IPS-18c (cell line): Measurements from ENCODE around the gene RAB40B.
"Not testable (repeated sequence)": the region's sequence is repeated elsewhere in the genome, so short reads cannot be mapped to it uniquely, and the experiment has no call there.

Experiments
- H3K4me3 ChIP-seq: 2 replicates; pipeline ENCODE4 v1.7.0; 2013; ENCODE audit warnings: low read depth, mild to moderate bottlenecking, low read length, moderate library complexity; ENCODE audit not compliant: insufficient read depth
- H3K9me3 ChIP-seq: one replicate; pipeline ENCODE4 v1.6.1; 2013; ENCODE audit warnings: mild to moderate bottlenecking, low read length, moderate library complexity; ENCODE audit not compliant: control insufficient read depth, insufficient read depth

The RAB40B gene, protein sequence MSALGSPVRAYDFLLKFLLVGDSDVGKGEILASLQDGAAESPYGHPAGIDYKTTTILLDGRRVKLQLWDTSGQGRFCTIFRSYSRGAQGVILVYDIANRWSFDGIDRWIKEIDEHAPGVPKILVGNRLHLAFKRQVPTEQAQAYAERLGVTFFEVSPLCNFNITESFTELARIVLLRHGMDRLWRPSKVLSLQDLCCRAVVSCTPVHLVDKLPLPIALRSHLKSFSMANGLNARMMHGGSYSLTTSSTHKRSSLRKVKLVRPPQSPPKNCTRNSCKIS

DNA sequence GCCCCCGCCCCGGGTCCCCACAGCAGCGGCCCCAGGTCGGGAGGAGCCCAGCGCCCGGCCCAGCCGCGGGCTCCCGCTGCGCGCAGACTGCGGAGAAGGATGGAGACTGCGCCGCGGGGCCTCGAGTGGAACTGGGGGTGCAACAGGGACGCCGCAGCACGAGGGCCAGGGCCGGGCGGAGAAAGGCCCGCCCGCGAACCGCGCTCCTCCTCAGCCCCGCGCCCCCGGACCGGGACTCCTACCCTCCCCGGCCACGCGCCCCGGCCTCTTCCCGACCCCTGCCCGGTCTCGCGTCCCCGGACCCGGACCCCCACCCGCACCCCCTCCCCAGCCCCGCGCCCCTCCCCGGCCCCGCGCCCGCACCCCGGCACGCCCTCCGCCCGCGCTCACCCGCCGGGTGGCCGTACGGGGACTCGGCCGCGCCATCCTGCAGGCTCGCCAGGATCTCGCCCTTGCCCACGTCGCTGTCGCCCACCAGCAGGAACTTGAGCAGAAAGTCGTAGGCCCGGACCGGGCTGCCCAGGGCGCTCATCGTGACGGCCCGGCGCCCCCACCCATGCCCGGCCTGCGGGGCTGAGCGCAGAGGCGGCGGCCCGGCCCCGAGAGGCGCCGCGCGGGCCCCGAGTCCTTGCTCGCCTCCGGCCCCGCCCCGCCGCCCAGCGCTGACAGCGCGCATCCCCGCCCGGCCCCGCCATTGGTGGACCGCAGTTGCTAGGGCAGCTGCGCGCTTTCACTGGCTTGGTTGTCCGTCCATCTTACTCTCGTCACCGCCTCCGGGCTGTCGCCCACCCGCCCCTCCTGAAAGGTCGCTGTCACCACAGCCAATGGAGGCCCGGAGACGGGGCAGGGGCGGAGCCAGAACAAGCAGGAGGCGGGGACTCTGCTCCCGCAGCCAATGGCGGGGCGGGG, at the start of gene RAB40B:
TSS of gene RAB40B (minus strand) at position 634 of the 909 bp plus-strand sequence. CDS start at position 532, 102 bp downstream.
- no peaks in the 10 kb centered on the region for H3K9me3 ChIP-seq
- H3K4me3 ChIP-seq, result peak within 1 kb of the TSS; percentile 63

DNA sequence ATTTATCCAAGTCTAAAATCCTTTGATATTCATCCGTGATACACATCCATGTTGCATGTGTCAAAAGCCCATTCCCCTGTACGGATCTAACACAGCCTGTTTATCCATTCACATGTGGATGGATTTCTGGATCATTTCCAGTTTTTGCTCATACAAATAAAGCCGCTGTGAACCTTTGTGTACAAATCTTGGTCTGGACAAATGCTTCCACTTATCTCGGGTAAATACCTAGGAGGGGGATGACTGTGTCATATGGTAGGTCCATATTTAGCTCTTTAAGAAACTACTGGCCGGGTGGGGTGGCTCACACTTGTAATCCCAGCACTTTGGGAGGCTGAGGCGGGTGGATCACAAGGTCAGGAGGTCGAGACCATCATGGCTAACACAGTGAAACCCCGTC, 47.0 kb upstream of the RAB40B start:
- no peak overlapping the region for H3K4me3 ChIP-seq
- H3K9me3 ChIP-seq, result peaks cover 11% of the 10 kb centered on the region

DNA sequence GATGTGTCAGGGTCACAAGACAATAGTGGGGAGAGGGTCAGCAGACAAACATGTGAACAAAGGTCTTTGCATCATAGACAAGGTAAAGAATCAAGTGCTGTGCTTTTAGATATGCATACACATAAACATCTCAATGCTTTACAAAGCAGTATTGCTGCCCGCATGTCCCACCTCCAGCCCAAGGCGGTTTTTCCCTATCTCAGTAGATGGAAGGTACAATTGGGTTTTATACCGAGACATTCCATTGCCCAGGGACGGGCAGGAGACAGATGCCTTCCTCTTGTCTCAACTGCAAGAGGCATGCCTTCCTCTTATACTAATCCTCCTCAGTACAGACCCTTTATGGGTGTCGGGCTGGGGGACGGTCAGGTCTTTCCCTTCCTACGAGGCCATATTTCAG, 46.2 kb upstream of the RAB40B start:
- H3K4me3 ChIP-seq, result not testable (repeated sequence)
- peaks cover 11% of the 10 kb centered on the region for H3K9me3 ChIP-seq

DNA sequence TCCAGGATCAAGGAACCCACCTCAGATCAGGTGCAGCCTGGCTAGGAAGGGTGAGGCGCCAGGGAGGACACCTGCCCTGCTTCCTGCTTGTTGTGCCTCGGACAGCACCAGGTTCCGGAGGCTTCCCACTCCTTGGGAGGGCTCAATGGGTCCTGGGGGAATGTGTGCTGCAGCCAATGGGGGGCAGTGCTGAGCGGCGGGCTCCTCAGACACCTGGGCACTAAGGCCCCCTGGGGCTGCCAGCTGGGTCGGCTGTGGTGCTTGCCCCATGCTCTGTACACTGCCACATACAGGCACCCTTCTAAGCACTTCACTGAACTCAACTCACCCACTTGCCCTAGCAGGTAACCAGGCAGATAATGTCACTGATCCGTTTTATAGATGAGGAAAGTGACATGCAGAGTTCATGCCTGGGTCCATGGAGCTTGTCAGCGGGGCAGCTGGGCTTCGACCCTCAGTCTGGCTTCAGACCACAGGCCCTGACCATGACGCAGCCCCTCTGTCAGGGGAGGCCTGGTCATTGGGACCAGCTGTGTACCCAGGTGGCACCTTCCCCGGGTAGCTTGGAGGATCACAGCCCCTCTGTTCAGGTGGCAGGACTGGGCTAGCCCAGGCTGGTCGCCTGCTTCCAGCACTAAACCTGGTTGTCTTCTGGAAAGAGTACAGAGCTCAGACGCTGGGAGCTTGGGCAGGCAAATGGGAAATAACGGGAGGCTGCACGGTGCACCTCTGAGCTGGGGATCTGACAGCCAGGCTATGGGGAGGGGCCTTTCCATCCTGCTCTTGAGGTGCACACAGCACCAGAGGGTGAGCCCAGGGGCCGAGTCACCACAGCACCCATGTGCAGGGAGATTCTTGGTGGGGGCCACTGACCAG, 45.1 kb upstream of the RAB40B start:
- Histone ChIP-seq H3K9me3 (peaks cover 11% of the 10 kb centered on the region), H3K4me3 (no peak overlapping the region)

DNA sequence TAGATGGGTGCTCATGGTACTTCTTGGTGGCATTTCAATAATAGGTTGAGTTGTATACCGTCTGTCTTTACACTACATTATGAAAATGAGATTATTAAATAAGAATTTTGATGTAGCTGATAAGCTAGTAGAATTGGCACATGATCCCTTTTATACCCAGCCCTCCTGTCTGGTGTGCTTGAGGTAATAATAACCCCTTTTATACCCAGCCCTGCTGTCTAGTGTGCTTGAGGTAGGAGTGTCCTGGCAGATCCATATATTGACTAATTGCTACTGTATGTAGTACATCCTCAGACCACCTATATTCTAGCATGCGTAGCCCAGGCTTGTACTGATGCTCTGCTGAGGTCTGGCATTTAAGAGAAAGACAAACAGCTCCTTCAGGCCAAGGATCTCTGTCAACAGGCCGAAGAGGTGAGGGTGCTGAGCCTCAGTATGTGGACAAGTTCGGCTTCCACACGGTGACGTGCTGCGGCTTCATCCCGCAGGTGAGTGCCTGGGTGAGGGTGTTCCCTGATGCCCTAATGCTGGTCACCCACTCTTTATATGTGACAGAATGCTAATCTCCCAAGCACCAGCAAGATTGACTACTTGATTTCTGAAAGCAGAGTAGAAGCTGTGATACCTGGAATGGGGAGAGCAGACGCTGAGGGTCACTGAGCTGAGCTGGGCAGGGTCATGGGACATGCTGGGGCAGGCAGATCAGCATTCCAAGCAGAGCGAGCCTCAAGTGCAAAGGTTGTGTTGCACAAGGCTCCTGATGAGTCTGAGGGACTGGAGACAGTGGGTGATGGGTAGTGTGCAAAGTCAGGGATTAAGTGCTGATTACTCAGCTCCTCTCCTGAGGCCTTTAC, 42.6 kb upstream of the RAB40B start:
- H3K4me3 ChIP-seq, result no peak overlapping the region
- peaks cover 5% of the 10 kb centered on the region for H3K9me3 ChIP-seq

DNA sequence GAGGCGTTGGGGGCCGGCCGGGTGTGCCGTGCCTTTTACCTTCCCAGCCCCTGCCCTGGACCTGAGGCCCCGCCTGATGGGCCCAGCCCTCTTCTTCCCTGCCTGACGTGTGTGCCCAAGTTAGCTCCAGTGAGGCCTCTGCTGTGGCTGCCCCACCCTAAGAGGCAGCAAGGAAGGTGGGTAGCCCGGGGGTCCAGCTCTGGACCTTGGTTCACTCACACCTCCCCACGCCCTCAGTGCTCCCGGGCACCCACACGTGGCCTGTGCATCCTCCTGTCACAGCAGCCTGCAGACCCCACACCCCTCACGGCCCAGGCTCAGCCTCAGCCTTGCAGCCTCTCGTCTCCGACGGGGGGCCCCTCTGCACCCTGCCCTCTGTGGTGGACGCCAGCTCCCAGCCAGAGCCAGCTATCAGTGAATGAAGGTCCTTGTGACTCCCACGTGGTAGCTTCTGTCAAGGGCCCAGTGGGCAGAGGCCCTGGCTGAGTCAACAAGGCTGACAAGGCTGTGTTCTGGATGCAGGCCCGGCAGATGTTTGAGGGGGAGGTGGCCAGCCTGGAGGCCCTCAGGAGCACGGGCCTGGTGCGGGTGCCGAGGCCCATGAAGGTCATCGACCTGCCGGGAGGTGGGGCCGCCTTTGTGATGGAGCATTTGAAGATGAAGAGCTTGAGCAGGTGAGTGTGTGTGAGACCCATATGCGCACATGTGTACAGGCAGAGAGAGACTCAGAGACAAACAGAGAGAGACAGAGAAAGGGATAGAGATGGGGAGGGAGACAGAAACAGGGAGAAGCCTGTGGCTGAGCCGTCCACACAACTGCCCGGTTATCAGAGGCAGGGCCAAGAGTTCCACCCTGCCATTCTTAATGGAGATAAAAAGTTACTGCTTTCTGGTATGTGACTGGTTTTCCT, 39.7 kb upstream of the RAB40B start:
- peaks cover 5% of the 10 kb centered on the region for H3K9me3 ChIP-seq
- H3K4me3 ChIP-seq, result no peak overlapping the region

DNA sequence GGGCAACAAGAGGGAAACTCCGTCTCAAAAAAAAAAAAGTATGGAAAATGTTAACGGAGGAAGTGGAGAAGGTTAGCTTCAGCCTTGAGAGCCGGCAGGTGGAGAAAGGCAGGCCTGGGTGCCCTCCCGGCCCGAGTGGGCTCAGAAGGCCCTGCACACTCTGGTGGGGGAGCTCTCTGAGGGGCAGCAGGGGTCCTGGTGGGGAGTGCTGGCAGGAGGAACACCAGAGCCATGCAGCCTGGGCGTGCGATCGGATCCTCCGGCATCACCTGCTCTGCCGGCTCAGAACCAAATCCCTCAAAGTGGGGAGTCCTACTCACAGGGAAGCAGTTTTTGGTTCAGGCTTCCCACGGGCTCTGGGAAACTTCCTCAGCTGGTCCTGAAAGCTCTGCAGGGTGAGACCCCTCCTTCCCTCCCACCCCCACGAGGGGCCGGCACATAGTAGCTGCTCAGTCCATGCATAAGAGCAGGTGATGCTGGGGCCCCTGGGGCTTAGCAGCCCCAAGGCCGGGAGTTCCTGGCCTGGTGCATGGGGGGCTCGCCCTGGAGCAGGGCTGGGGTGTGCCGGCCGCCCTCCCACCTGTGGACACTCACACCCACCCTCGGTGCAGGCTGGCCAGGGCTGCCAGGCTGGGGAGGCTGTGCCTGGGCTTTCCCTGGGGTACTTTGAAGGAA, 38.1 kb upstream of the RAB40B start:
- peak overlapping the region; percentile 24; the same call in 1 of the 2 replicates for H3K4me3 ChIP-seq
- peaks cover 5% of the 10 kb centered on the region for H3K9me3 ChIP-seq

DNA sequence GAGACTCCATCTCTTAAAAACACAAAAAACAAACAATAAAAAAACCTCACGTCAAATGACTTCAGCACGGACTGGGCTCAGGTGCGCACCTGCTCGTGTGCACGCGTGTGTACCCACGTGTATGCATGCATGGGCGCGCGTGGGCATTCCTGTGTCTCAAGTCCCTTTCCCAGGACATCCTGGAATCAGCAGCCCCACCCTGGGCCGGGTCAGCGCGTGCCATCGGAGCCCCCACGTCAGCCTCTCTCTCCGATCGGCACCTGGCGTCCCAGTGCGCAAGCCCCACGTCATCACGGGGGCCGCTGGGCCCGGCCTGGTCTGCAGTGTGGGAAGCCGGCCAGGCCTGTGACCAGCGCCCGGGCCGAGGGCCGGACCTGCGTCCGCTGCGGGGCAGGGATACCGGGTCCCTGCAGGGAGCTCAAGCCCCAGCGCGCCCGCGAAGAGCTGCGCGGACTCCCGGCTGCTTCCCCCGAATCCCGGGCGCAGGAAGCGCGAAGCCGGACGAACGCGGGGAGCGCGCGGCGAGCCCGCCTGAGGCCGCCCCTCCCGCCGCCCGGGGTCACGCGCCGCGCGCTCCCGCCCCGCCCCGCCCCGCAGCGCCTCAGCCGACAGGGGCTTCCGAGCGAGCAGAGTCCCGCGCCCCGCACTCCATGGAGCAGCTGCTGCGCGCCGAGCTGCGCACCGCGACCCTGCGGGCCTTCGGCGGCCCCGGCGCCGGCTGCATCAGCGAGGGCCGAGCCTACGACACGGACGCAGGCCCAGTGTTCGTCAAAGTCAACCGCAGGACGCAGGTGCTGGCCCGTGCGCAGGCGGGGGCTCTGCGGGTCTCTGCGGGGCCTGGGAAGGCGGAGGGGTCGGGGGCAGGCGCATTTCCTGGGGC, 36.7 kb upstream of the RAB40B start, which contains the start of gene FN3K:
TSS of gene FN3K (plus strand) at position 629 of the 880 bp plus-strand sequence. CDS start at position 651, 22 bp downstream.
- peak within 1 kb of the TSS; percentile 67 for H3K4me3 ChIP-seq
- no peaks in the 10 kb centered on the region for H3K9me3 ChIP-seq

DNA sequence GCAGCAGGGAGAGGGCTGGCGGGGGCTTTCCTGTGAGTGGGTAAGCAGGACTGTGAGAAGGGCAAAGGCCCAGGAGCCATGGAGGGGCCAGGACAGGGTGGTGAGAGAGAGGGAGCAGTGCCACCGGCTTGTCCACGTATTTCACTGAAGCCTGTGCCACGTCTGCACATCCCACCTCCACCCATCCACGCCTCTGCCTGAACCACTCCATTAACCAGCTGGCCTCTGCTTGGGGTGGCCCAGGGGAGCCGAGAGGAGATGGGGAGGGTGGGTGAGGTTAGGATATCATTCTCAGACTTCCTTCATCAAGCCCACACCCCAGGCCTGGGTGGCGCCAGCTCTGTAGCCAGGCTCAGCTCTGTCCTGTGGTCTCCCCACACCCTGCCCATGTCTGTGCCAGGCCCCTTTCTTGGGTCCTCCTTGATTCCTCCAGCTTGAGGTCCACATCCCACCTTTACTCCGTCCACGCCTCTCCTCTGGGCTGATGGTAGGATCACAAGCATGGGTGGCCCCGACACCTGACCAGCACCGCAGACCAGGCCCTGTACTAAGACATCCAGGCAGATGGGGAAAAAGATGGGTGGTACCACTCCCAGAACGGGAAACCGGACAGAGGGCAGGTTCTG, 33.7 kb upstream of the RAB40B start:
- Histone ChIP-seq H3K4me3 (no peak overlapping the region), H3K9me3 (peaks cover 2% of the 10 kb centered on the region)

DNA sequence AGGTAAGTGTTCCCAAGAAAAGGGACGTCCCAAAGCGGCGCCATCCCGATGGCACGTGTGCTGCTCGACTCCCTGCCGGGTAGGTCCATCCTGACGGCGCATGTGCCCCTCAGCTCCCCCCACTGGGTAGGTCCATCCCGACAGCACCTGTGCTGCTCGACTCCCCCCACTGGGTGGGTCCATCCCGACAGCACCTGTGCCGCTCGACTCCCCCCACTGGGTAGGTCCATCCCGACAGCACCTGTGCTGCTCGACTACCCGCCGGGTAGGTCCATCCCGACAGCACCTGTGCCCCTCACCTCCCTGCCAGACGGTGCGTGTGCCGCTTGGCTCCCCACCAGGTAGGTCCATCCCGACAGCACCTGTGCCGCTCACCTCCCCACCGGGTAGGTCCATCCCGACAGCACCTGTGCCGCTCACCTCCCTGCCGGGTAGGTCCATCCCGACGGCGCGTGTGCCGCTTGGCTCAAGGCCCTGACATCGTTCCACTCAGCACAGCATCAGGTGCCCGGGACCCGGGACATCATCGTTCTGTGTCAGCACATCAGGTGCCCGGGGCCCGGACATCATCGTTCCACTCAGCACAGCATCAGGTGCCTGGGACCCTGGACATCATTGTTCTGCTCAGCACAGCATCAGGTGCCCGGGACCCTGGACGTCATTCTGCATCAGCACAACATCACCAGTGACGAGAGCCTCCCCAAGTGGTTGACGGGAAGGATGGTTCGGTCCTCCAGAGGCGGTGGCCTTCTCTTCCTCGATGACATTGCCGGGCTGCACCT, 31.2 kb upstream of the RAB40B start:
- Histone ChIP-seq H3K9me3 (peaks cover 2% of the 10 kb centered on the region), H3K4me3 (no peak overlapping the region)

DNA sequence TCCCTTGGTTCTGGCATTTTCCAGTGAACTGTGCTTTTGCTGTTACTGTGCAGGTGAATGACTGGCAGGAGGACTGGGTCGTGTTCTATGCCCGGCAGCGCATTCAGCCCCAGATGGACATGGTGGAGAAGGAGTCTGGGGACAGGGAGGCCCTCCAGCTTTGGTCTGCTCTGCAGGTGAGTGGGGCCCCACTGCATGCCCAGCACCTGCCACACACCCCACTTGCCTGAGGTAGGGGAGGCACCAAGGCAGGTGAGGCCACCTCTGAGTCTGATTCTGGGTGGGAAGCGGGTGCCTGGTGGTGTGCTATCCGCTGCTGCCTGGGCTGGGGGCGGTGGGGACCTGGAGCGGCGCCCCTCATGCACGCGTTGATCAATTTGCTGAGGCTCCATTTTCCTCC, 27.9 kb upstream of the RAB40B start:
- H3K4me3 ChIP-seq, result no peak overlapping the region
- peaks cover 2% of the 10 kb centered on the region for H3K9me3 ChIP-seq

DNA sequence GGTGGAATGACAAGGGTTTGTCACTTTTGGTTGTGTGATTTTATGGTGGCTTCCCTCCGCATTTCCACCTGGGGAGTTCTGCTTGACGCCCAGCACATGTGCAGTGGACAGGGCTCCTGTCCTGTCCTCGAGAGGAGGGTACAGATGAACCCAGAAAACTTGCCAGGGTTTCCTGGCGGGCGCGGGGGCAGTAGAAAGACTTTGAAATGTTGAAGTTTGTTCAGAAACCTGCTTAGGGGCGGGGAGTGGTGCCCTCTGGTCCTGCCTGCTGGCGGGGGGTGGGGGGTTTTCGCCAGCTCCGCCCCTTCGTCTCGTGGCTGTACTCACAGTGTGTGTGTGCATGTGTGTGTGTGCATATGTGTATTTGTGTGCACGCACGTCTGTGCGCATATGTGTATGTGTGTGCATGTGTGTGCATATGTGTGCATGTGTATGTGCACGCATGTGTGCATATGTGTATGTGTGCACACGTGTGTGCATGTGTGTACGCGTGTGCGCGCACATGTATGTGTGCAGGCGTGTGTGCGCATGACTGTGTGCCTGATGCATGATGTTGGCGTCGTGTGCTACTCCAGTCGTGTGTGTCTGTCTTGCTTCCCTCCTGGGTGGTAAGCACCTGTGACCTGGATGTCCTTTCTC, 24.8 kb upstream of the RAB40B start:
- Histone ChIP-seq H3K4me3 (no peak overlapping the region), H3K9me3 (peaks cover 2% of the 10 kb centered on the region)
